Keratinocyte (primary cell): ENCODE data around the gene PARD3. TPM values are rescaled to one million over a fixed set of nuclear protein-coding genes. Genes with fewer than 3 reads are reported as not detected.

ENCODE experiments used
- DNase-seq: peaks from one replicate; pipeline ENCODE4 v3.0.0-alpha.2; 2011; ENCODE audit warnings: low read depth, missing footprints, low spot score
- FAIRE-seq: peaks from 2 replicates; lab custom pipeline; 2011; peaks lifted over from hg19 to GRCh38; lab: Jason Lieb, UNC
- H2AFZ ChIP-seq: 2 replicates; pipeline ENCODE4 v1.6.0; 2012; ENCODE audit warnings: low read length, control low read depth, inconsistent platforms; ENCODE audit not compliant: control insufficient read depth
- H3K27ac ChIP-seq: 2 replicates; pipeline ENCODE4 v1.5.1; 2011; ENCODE audit warnings: low read length; ENCODE audit not compliant: control insufficient read depth, insufficient read depth
- H3K27me3 ChIP-seq: 3 replicates; pipeline ENCODE4 v1.6.0; 2011; ENCODE audit warnings: low read length; ENCODE audit not compliant: control insufficient read depth, insufficient read depth; ENCODE audit errors: extremely low read depth
- H3K36me3 ChIP-seq, 2 experiments: 2 replicates in 1 of 2; 3 replicates in 1 of 2; pipeline ENCODE4 v1.5.1; 2011; ENCODE audit warnings: low read length in 2 of 2, mild to moderate bottlenecking in 1 of 2; ENCODE audit not compliant: control insufficient read depth in 2 of 2, insufficient read depth in 2 of 2; ENCODE audit errors: extremely low read depth in 1 of 2
- H3K4me1 ChIP-seq: 3 replicates; pipeline ENCODE4 v1.5.1; 2011; ENCODE audit warnings: low read length; ENCODE audit not compliant: control insufficient read depth, insufficient read depth; ENCODE audit errors: extremely low read depth
- H3K4me2 ChIP-seq: 3 replicates; pipeline ENCODE4 v1.6.0; 2011; ENCODE audit warnings: low read depth, low read length; ENCODE audit not compliant: control insufficient read depth, insufficient read depth; ENCODE audit errors: extremely low read depth
- H3K4me3 ChIP-seq, 3 experiments: fragments of 200-600 bp in 1 of 3; sonication (generic) in 1 of 3; 2 replicates in 2 of 3; 3 replicates in 1 of 3; pipeline ENCODE4 v1.5.1; 2011 to 2016; ENCODE audit warnings: low read length in 3 of 3, mild to moderate bottlenecking in 3 of 3, control low read depth in 2 of 3, inconsistent platforms in 1 of 3, low read depth in 1 of 3, mixed read lengths in 1 of 3, mixed run types in 1 of 3, moderate library complexity in 1 of 3; ENCODE audit not compliant: control insufficient read depth in 2 of 3, insufficient read depth in 2 of 3; ENCODE audit errors: extremely low read depth in 1 of 3
- H3K79me2 ChIP-seq: 2 replicates; pipeline ENCODE4 v1.6.0; 2012; ENCODE audit warnings: low read length; ENCODE audit not compliant: control insufficient read depth, insufficient read depth
- H3K9ac ChIP-seq: 3 replicates; pipeline ENCODE4 v1.6.0; 2011; ENCODE audit warnings: low read length; ENCODE audit not compliant: control insufficient read depth, insufficient read depth; ENCODE audit errors: extremely low read depth
- H3K9me1 ChIP-seq: 3 replicates; pipeline ENCODE4 v1.6.0; 2011; ENCODE audit warnings: low read length; ENCODE audit not compliant: control insufficient read depth, insufficient read depth; ENCODE audit errors: extremely low read depth
- H3K9me3 ChIP-seq: 2 replicates; pipeline ENCODE4 v1.5.1; 2012; ENCODE audit warnings: low read depth, low read length; ENCODE audit not compliant: control insufficient read depth
- H4K20me1 ChIP-seq: 3 replicates; pipeline ENCODE4 v1.6.0; 2011; ENCODE audit warnings: low read length; ENCODE audit not compliant: control insufficient read depth, insufficient read depth; ENCODE audit errors: extremely low read depth
- EZH2 ChIP-seq: IDR thresholded peaks from one replicate; pipeline ENCODE4 v1.6.1; 2012; ENCODE audit warnings: inconsistent platforms, mild to moderate bottlenecking, low read length, moderate library complexity
- dilution Hi-C: fragments of 300-500 bp; cut with MboI; formaldehyde crosslinking; loops from one replicate; pipeline ENCODE4 v1.7.0; 2020; ENCODE audit warnings: low sequenced_read_pairs; ENCODE audit not compliant: extremely low pct_ligation_motif_present
- polyA plus RNA-seq, 5 experiments: library from polyadenylated mRNA; depleted of rRNA in 3 of 5; stranded (reverse) in 3 of 5; stranded (forward) in 1 of 5; unstranded in 1 of 5; fragments of >200 nt; gene quantifications; 1 replicate in 1 of 5; 2 replicates in 3 of 5; 3 replicates in 1 of 5; pipeline versions ENCODE4 v1.2.1 to v1.2.3, GENCODE V29; 2011 to 2012; ENCODE audit warnings: missing spikeins in 2 of 5, low read depth in 1 of 5, low replicate concordance in 1 of 5
- TF ChIP-seq, protein P1 (sequence below), 3 experiments: IDR thresholded peaks in 1 of 3; conservative IDR thresholded peaks in 1 of 3; optimal IDR thresholded peaks in 1 of 3; 2 replicates in 2 of 3; 3 replicates in 1 of 3; pipeline versions ENCODE3 to v1.5.1; 2011; ENCODE audit warnings: low read length in 3 of 3, mild to moderate bottlenecking in 3 of 3, moderate library complexity in 2 of 3, control low read depth in 1 of 3, inconsistent platforms in 1 of 3; ENCODE audit not compliant: insufficient read depth in 2 of 3; ENCODE audit errors: extremely low read depth in 1 of 3

PARD3 gene
- polyA plus RNA-seq, 1 donor (not counting 4 experiments of a cell fraction or from before 2014, with no cell fraction given) = 46.4 TPM

GRCh38 chr10:34474555-34475273 is 340.4 kb downstream of the PARD3 start:
- Histone ChIP-seq H3K27me3 (no peaks in the 10 kb centered on the region), H3K9me3 (no peaks in the 10 kb centered on the region), H3K36me3 (no peaks in the 10 kb centered on the region), H3K9ac (no peak overlapping the region), H2AFZ (no peak overlapping the region), H3K9me1 (peaks cover 2% of the 10 kb centered on the region), H3K4me2 (no peak overlapping the region), H3K79me2 (no peaks in the 10 kb centered on the region), H3K27ac (peak overlapping the region; percentile 21), H3K4me1 (peaks cover 20% of the 10 kb centered on the region), H4K20me1 (no peaks in the 10 kb centered on the region), H3K4me3 (no peak overlapping the region)
- DNase-seq (no peak), FAIRE-seq (no peak)
- dilution Hi-C loops = no loop called here
- TF ChIP-seq, protein P1, sequence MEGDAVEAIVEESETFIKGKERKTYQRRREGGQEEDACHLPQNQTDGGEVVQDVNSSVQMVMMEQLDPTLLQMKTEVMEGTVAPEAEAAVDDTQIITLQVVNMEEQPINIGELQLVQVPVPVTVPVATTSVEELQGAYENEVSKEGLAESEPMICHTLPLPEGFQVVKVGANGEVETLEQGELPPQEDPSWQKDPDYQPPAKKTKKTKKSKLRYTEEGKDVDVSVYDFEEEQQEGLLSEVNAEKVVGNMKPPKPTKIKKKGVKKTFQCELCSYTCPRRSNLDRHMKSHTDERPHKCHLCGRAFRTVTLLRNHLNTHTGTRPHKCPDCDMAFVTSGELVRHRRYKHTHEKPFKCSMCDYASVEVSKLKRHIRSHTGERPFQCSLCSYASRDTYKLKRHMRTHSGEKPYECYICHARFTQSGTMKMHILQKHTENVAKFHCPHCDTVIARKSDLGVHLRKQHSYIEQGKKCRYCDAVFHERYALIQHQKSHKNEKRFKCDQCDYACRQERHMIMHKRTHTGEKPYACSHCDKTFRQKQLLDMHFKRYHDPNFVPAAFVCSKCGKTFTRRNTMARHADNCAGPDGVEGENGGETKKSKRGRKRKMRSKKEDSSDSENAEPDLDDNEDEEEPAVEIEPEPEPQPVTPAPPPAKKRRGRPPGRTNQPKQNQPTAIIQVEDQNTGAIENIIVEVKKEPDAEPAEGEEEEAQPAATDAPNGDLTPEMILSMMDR (optimal IDR thresholded peaks at IDR 0.05 in 1 of 3, IDR thresholded peaks at IDR 0.05 in 1 of 3, conservative IDR thresholded peaks at IDR 0.05 in 1 of 3; ENCODE audit: extremely low read depth in 1 of 3, insufficient read depth in 2 of 3, low read length in 3 of 3) = no peak

DNA sequence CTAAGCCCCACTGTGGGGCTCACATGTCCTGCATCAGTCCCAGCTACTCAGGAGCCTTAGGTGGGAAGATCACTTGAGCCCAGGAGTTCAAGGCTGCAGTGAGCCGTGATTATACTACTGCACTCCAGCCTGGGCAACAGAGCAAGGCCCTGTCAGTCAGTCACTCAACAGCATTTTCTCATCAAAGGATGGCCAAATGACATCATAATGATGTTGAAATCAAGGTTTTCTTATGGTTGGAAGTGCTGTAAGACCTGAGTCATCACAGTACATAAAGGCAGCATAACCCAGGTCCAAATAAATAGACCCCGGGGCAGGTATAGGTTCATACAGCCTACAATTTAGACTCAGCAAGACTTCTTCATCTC is 341.1 kb downstream of the PARD3 start:
- DNase-seq (peak; percentile 28), FAIRE-seq (peak; percentile 71)

More for the DNA sequence above, 341.1 kb downstream of the PARD3 start:
- Histone ChIP-seq H3K9me1 (peaks cover 2% of the 10 kb centered on the region), H2AFZ (no peak overlapping the region), H3K27ac (peak overlapping the region; percentile 21), H3K9ac (no peak overlapping the region), H4K20me1 (no peaks in the 10 kb centered on the region), H3K9me3 (no peaks in the 10 kb centered on the region), H3K4me2 (no peak overlapping the region), H3K27me3 (no peaks in the 10 kb centered on the region), H3K36me3 (no peaks in the 10 kb centered on the region), H3K4me1 (peaks cover 20% of the 10 kb centered on the region), H3K79me2 (no peaks in the 10 kb centered on the region), H3K4me3 (no peak overlapping the region)
- no peak for TF ChIP-seq EZH2
- TF ChIP-seq, protein P1 (optimal IDR thresholded peaks at IDR 0.05 in 1 of 3, IDR thresholded peaks at IDR 0.05 in 1 of 3, conservative IDR thresholded peaks at IDR 0.05 in 1 of 3; ENCODE audit: extremely low read depth in 1 of 3, insufficient read depth in 2 of 3, low read length in 3 of 3) = no peak
- dilution Hi-C loops = no loop called here
